OCI-LY1 (cell line): ENCODE measurements around the gene TRDMT1.

Source experiments
- H2AFZ ChIP-seq: fragments of 200-600 bp; sonication (generic), shearing (Covaris generic); 2 replicates; pipeline ENCODE4 v1.6.0; 2014; ENCODE audit warnings: antibody characterized with exemption, mild to moderate bottlenecking, low read length
- H3F3A ChIP-seq: fragments of 200-600 bp; sonication (generic), shearing (Covaris generic); 2 replicates; pipeline ENCODE4 v1.6.0; 2014; ENCODE audit warnings: mild to moderate bottlenecking, antibody characterized with exemption, low read length, moderate library complexity; ENCODE audit not compliant: insufficient read depth
- H3K27ac ChIP-seq: fragments of 200-600 bp; sonication (generic); 2 replicates; pipeline ENCODE4 v1.5.1; 2014; ENCODE audit warnings: low read length, mixed run types, mild to moderate bottlenecking, low read depth; ENCODE audit not compliant: poor library complexity, severe bottlenecking
- H3K27me3 ChIP-seq: fragments of 200-600 bp; sonication (generic); 2 replicates; pipeline ENCODE4 v1.6.0; 2014; ENCODE audit warnings: antibody characterized with exemption, mild to moderate bottlenecking, low read length, moderate library complexity; ENCODE audit not compliant: insufficient read depth
- H3K36me3 ChIP-seq: fragments of 200-600 bp; sonication (generic); 2 replicates; pipeline ENCODE4 v1.6.1; 2014; ENCODE audit warnings: mild to moderate bottlenecking, antibody characterized with exemption, low read length, moderate library complexity, mixed read lengths; ENCODE audit not compliant: insufficient read depth
- H3K4me1 ChIP-seq: fragments of 200-600 bp; sonication (generic); 2 replicates; pipeline ENCODE4 v1.5.1; 2014; ENCODE audit warnings: mild to moderate bottlenecking, low read length, moderate library complexity; ENCODE audit not compliant: insufficient read depth, severe bottlenecking
- H3K4me2 ChIP-seq: fragments of 200-600 bp; sonication (generic), shearing (Covaris generic); 2 replicates; pipeline ENCODE4 v1.6.1; 2014; ENCODE audit warnings: low read length
- H3K4me3 ChIP-seq: fragments of 200-600 bp; sonication (generic); 2 replicates; pipeline ENCODE4 v1.5.1; 2014; ENCODE audit warnings: low read length, low read depth, mild to moderate bottlenecking, mixed read lengths; ENCODE audit not compliant: poor library complexity, severe bottlenecking
- H3K79me2 ChIP-seq: fragments of 200-600 bp; shearing (Covaris generic); 2 replicates; pipeline ENCODE4 v1.6.1; 2016; ENCODE audit warnings: mixed run types, low read length, mixed read lengths; ENCODE audit not compliant: insufficient read depth
- H3K9ac ChIP-seq: fragments of 200-600 bp; sonication (generic), shearing (Covaris generic); 2 replicates; pipeline ENCODE4 v1.6.1; 2014; ENCODE audit warnings: mild to moderate bottlenecking, low read length, mixed read lengths
- H3K9me2 ChIP-seq: fragments of 200-600 bp; sonication (generic), shearing (Covaris generic); 2 replicates; pipeline ENCODE4 v1.6.1; 2014; ENCODE audit warnings: low read depth, mild to moderate bottlenecking, low read length, mixed read lengths
- H3K9me3 ChIP-seq: fragments of 200-600 bp; shearing (Covaris generic); 2 replicates; pipeline ENCODE4 v1.6.1; 2014; ENCODE audit warnings: low read length, mixed read lengths
- H4K20me1 ChIP-seq: fragments of 200-600 bp; sonication (generic), shearing (Covaris generic); 2 replicates; pipeline ENCODE4 v1.6.0; 2016; ENCODE audit warnings: mild to moderate bottlenecking, low read length; ENCODE audit not compliant: insufficient read depth
- EZH2 ChIP-seq: fragments of 200-600 bp; sonication (generic), shearing (Covaris generic); IDR thresholded peaks from 2 replicates; pipeline ENCODE4 v1.8.0; 2017; ENCODE audit warnings: borderline replicate concordance, mixed run types, mild to moderate bottlenecking, antibody characterized with exemption, low read length, moderate library complexity, mixed read lengths
- TF ChIP-seq, protein P1 (sequence below): fragments of 200-600 bp; sonication (generic), shearing (Covaris generic); IDR thresholded peaks from 2 replicates; pipeline ENCODE4 v1.5.1; 2017; ENCODE audit warnings: mild to moderate bottlenecking, antibody characterized with exemption, low read length, moderate library complexity, mixed read lengths

The TRDMT1 gene

DNA sequence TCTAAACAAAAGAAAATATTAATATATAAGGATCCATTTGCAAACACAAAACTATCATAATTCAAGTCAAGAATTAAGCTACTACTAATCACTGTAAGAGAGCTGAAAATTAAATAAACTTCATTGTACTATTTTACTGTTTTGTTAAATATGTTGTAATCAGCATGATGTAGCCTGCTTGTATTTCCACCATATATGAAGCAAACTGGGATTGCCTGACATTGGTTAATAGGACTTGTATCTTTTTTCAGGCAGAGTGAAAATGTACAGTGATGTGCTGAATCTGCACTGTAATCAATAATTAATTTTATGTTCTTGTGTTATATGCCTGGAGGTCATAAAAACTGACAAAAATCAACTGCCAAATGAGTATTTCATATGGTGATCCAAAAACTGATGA lies 25.4 kb downstream of the TRDMT1 start:
- H3K79me2 ChIP-seq = no peaks in the 10 kb centered on the region
- no peaks in the 10 kb centered on the region for H3K9me3 ChIP-seq
- no peaks in the 10 kb centered on the region for H3F3A ChIP-seq
- TF ChIP-seq, protein P1, sequence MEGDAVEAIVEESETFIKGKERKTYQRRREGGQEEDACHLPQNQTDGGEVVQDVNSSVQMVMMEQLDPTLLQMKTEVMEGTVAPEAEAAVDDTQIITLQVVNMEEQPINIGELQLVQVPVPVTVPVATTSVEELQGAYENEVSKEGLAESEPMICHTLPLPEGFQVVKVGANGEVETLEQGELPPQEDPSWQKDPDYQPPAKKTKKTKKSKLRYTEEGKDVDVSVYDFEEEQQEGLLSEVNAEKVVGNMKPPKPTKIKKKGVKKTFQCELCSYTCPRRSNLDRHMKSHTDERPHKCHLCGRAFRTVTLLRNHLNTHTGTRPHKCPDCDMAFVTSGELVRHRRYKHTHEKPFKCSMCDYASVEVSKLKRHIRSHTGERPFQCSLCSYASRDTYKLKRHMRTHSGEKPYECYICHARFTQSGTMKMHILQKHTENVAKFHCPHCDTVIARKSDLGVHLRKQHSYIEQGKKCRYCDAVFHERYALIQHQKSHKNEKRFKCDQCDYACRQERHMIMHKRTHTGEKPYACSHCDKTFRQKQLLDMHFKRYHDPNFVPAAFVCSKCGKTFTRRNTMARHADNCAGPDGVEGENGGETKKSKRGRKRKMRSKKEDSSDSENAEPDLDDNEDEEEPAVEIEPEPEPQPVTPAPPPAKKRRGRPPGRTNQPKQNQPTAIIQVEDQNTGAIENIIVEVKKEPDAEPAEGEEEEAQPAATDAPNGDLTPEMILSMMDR = no peak
- no peak for TF ChIP-seq EZH2
- H3K27ac ChIP-seq = no peak overlapping the region
- no peak overlapping the region for H2AFZ ChIP-seq
- H3K4me3 ChIP-seq = no peak overlapping the region
- H3K4me2 ChIP-seq = no peak overlapping the region
- no peaks in the 10 kb centered on the region for H3K9me2 ChIP-seq
- H3K27me3 ChIP-seq = no peaks in the 10 kb centered on the region
- H4K20me1 ChIP-seq = no peaks in the 10 kb centered on the region
- no peaks in the 10 kb centered on the region for H3K4me1 ChIP-seq
- no peak overlapping the region for H3K9ac ChIP-seq
- H3K36me3 ChIP-seq = no peaks in the 10 kb centered on the region

DNA sequence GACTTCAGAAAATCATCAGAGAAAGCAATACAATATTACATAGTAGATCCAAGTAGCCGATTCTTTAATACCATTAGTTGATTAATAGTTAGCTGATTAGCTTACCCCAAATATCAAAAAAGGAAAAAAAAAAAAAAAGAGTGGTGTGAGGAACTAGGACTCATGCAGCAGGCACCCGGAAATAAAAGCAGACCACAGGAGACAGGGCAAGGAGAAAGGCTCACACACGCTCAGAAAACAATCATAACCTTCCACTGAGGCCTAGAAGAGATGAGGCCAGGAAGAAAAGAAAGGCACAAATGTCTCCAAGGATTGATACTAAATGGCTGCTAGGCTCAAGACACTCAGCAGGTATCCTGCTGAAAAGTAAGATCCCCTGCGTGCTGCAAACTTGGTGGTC lies 25.9 kb downstream of the TRDMT1 start:
- no peaks in the 10 kb centered on the region for H3K9me2 ChIP-seq
- H3K9me3 ChIP-seq = no peaks in the 10 kb centered on the region
- no peak overlapping the region for H2AFZ ChIP-seq
- no peaks in the 10 kb centered on the region for H4K20me1 ChIP-seq
- no peak overlapping the region for H3K9ac ChIP-seq
- no peak overlapping the region for H3K27ac ChIP-seq
- no peaks in the 10 kb centered on the region for H3K27me3 ChIP-seq
- H3F3A ChIP-seq = no peaks in the 10 kb centered on the region
- no peaks in the 10 kb centered on the region for H3K4me1 ChIP-seq
- no peak overlapping the region for H3K4me2 ChIP-seq
- H3K36me3 ChIP-seq = no peaks in the 10 kb centered on the region
- no peak for TF ChIP-seq EZH2
- TF ChIP-seq, protein P1 = no peak
- no peak overlapping the region for H3K4me3 ChIP-seq
- no peaks in the 10 kb centered on the region for H3K79me2 ChIP-seq

DNA sequence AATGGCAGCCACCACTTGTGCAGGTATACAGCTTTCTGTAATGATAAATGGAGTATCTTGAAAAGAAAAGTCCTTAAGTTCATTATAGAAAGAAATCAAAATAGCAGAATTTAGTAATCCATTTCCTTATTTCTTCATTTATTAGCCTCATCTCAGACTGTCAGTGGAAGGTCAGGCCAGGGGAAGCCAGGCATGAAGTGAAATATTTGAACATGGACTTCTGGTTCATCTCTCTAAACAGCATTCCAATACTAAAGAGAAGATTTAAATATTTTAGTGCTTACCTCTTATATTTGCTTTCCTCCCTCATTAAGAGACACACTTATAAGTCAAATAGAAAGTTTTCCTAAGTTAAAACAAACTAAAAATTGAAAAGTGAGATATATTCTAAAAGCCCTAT lies 26.8 kb downstream of the TRDMT1 start:
- H3K36me3 ChIP-seq = no peaks in the 10 kb centered on the region
- H3K79me2 ChIP-seq = no peaks in the 10 kb centered on the region
- H3K27me3 ChIP-seq = no peaks in the 10 kb centered on the region
- H3K9me3 ChIP-seq = no peaks in the 10 kb centered on the region
- no peaks in the 10 kb centered on the region for H3K4me1 ChIP-seq
- no peaks in the 10 kb centered on the region for H4K20me1 ChIP-seq
- no peaks in the 10 kb centered on the region for H3K9me2 ChIP-seq
- no peak overlapping the region for H3K4me3 ChIP-seq
- H3K27ac ChIP-seq = no peak overlapping the region
- H2AFZ ChIP-seq = no peak overlapping the region
- H3F3A ChIP-seq = no peaks in the 10 kb centered on the region
- TF ChIP-seq EZH2 = no peak
- TF ChIP-seq, protein P1 = no peak
- no peak overlapping the region for H3K9ac ChIP-seq
- no peak overlapping the region for H3K4me2 ChIP-seq
